ENCODE measurements around the gene ASIC3.
"Not testable (repeated sequence)": the region's sequence is repeated elsewhere in the genome, so short reads cannot be mapped to it uniquely, and the experiment has no call there.

ASIC3 gene

GRCh38 chr7:151047976-151048815 lies at the start of gene ASIC3:
Gene ASIC3 (plus strand): TSS chr7:151048531. CDS start chr7:151048886, 355 bp downstream.
- no peak for DNase-seq

GRCh38 chr7:150999001-150999400 lies 49.3 kb upstream of the ASIC3 start:
- no peak for DNase-seq

- DNase-seq, result no peak
These were observed 48.7 kb upstream of the ASIC3 start for GRCh38 chr7:150999497-151000230.

- DNase-seq, result no peak
These were observed 47.3 kb upstream of the ASIC3 start for GRCh38 chr7:151000897-151001495.

- no peak for DNase-seq
These were observed 46.8 kb upstream of the ASIC3 start for GRCh38 chr7:151001546-151001945.

- no peak for DNase-seq
These were observed 44.8 kb upstream of the ASIC3 start for GRCh38 chr7:151003572-151003971.

GRCh38 chr7:151005566-151005965 lies 42.8 kb upstream of the ASIC3 start:
- DNase-seq, result no peak

GRCh38 chr7:151006590-151007300 lies 41.6 kb upstream of the ASIC3 start:
- DNase-seq, result no peak

GRCh38 chr7:151007469-151007898 lies 40.8 kb upstream of the ASIC3 start:
- no peak for DNase-seq

- DNase-seq, result no peak
These were observed 40.2 kb upstream of the ASIC3 start for GRCh38 chr7:151008143-151008510.

- no peak for DNase-seq
These were observed 39.6 kb upstream of the ASIC3 start for GRCh38 chr7:151008511-151009323.

GRCh38 chr7:151009327-151010036 lies 38.8 kb upstream of the ASIC3 start:
- no peak for DNase-seq

- no peak for DNase-seq
These were observed 38.4 kb upstream of the ASIC3 start for GRCh38 chr7:151010037-151010306.

- DNase-seq, result no peak
These were observed 37.8 kb upstream of the ASIC3 start for GRCh38 chr7:151010307-151011096.

- no peak for DNase-seq
These were observed 37.3 kb upstream of the ASIC3 start for GRCh38 chr7:151011097-151011409.

GRCh38 chr7:151011616-151012015 lies 36.7 kb upstream of the ASIC3 start:
- DNase-seq, result not testable (repeated sequence)

- no peak for DNase-seq
These were observed 36.2 kb upstream of the ASIC3 start for GRCh38 chr7:151012031-151012692.

GRCh38 chr7:151012911-151013347 lies 35.4 kb upstream of the ASIC3 start:
- DNase-seq, result peak; percentile 32

- no peak for DNase-seq
These were observed 35.0 kb upstream of the ASIC3 start for GRCh38 chr7:151013356-151013732.

GRCh38 chr7:151013733-151014497 lies 34.4 kb upstream of the ASIC3 start:
- DNase-seq, result peak; percentile 16
